Measurements from ENCODE around the gene RNF166. TPM values are rescaled to one million over a fixed set of nuclear protein-coding genes. Genes with fewer than 3 reads are reported as not detected.

The RNF166 gene
- total RNA-seq, 1 experiment from 2014 or later = 46.2 TPM

DNA sequence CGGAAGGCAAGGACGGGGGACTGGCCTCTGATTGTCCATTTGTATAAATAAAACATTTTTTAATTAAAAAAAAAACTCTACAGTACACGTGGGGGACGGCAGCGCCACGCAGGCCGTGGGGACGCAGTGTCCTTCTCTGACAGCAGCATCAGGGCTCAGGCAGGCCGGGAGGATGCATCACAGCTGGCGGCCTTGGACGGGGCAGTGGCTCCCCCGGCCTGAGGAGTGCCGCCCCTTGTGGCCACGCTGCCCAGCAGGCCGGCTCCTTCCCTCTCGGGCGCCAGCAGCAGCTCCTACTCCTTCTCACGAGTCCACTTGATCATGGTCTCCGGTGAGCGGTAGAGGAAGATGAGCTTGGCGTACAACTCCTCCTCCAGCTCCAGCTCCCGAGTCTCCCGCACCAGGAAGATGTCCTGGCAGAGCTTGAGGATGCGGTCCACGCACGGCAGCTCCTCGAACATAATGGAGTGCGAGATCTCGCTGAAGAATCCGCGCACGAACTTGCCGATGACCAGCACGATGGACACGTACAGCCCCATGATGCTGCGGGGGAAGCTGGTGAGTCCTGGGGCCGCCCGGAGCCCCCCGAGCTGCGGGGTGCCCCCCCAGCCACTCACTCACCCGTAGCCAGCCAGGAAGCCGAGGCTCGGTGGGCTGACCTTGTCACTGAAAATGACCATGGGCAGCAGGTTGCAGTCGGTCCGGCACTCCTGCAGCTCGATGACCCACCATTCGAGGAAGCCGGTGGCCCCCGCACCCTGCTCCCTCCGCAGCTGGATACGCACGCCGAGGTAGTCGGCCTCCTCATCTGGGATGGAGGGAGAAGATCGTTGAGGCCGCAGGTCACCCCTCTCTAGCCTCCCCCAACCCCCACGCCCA lies 9.3 kb upstream of the RNF166 start:
- Mint-ChIP-seq H3K9me3 (no peaks in the 10 kb centered on the region), H3K27me3 (ENCODE audit: low read depth) (no peaks in the 10 kb centered on the region), H3K4me1 (no peaks in the 10 kb centered on the region), H3K27ac (no peak overlapping the region), H3K36me3 (peaks cover 12% of the 10 kb centered on the region), H3K4me3 (no peak overlapping the region)
- ChIA-PET CTCF (interaction anchor here (5.2 kb wide), 1 partner anchor 22 kb away, joined by 41 read pairs; no protein-coding TSS in a partner anchor), POLR2A (interaction anchor here (0.7 kb wide), 1 partner anchor 746 kb away, joined by 4 read pairs; no protein-coding TSS in a partner anchor)
- DNase-seq (ENCODE audit: low spot score) = no peak
- no peak for TF ChIP-seq ATF1 (CRISPR knock-in tag; IDR thresholded peaks at IDR 0.05)
- no peak for TF ChIP-seq FOXK1 (CRISPR knock-in tag; IDR thresholded peaks at IDR 0.05)
- no peak for ATAC-seq

DNA sequence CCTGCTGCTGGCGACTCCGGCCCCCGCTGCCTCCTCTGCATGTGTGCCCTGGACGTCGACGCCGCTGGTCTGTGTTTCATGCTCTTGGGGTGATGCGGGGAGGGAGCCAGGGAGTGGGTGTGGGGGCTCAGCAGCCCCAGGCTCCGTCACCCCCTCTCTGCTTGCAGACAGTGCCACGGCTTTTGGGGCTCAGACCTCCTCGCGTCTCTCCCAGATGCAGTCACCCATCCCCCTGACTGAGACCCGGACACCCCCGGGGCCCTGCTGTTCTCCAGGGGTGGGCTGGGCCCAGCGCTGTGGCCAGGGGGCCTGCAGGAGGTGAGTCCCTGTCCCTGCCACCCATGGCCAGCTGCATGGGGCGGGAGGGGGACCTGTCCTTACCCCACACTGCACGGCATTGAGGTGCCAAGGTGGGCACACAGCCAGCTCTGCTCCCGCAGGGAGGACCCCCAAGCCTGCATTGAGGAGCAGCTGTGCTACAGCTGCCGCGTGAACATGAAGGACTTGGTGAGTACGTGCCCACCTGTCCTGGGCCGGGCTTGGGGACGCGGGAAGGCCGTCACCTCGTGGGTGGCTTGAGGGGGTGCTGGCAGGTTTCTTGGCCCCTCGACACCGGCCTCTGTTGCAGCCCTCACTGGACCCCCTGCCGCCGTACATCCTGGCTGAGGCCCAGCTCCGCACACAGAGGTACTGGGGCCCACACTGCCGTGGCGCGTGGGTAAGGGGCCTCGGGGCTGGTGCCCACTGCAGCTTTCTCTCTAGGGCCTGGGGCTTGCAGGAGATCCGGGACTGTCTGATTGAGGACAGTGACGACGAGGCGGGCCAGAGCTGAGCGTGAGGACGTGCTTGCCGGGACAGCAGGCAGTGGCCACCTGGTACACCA lies 8.5 kb upstream of the RNF166 start:
- no peak overlapping the region for H3K4me3 Mint-ChIP-seq
- no peaks in the 10 kb centered on the region for H3K27me3 Mint-ChIP-seq (ENCODE audit: low read depth)
- H3K27ac Mint-ChIP-seq = no peak overlapping the region
- CTCF ChIA-PET = interaction anchor here (5.2 kb wide), 1 partner anchor 23 kb away, joined by 41 read pairs; no protein-coding TSS in a partner anchor
- no peak for ATAC-seq
- no peaks in the 10 kb centered on the region for H3K9me3 Mint-ChIP-seq
- POLR2A ChIA-PET = interaction anchor here (0.7 kb wide), 1 partner anchor 745 kb away, joined by 4 read pairs; no protein-coding TSS in a partner anchor
- no peak for TF ChIP-seq GABPB1 (CRISPR knock-in tag; IDR thresholded peaks at IDR 0.05)
- TF ChIP-seq, protein P1, sequence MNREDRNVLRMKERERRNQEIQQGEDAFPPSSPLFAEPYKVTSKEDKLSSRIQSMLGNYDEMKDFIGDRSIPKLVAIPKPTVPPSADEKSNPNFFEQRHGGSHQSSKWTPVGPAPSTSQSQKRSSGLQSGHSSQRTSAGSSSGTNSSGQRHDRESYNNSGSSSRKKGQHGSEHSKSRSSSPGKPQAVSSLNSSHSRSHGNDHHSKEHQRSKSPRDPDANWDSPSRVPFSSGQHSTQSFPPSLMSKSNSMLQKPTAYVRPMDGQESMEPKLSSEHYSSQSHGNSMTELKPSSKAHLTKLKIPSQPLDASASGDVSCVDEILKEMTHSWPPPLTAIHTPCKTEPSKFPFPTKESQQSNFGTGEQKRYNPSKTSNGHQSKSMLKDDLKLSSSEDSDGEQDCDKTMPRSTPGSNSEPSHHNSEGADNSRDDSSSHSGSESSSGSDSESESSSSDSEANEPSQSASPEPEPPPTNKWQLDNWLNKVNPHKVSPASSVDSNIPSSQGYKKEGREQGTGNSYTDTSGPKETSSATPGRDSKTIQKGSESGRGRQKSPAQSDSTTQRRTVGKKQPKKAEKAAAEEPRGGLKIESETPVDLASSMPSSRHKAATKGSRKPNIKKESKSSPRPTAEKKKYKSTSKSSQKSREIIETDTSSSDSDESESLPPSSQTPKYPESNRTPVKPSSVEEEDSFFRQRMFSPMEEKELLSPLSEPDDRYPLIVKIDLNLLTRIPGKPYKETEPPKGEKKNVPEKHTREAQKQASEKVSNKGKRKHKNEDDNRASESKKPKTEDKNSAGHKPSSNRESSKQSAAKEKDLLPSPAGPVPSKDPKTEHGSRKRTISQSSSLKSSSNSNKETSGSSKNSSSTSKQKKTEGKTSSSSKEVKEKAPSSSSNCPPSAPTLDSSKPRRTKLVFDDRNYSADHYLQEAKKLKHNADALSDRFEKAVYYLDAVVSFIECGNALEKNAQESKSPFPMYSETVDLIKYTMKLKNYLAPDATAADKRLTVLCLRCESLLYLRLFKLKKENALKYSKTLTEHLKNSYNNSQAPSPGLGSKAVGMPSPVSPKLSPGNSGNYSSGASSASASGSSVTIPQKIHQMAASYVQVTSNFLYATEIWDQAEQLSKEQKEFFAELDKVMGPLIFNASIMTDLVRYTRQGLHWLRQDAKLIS (CRISPR knock-in tag; IDR thresholded peaks at IDR 0.05; ENCODE audit: borderline replicate concordance) = no peak
- TF ChIP-seq CREB1 (CRISPR knock-in tag; IDR thresholded peaks at IDR 0.05) = no peak
- H3K4me1 Mint-ChIP-seq = no peaks in the 10 kb centered on the region
- H3K36me3 Mint-ChIP-seq = peaks cover 8% of the 10 kb centered on the region
- DNase-seq (ENCODE audit: low spot score) = no peak

DNA sequence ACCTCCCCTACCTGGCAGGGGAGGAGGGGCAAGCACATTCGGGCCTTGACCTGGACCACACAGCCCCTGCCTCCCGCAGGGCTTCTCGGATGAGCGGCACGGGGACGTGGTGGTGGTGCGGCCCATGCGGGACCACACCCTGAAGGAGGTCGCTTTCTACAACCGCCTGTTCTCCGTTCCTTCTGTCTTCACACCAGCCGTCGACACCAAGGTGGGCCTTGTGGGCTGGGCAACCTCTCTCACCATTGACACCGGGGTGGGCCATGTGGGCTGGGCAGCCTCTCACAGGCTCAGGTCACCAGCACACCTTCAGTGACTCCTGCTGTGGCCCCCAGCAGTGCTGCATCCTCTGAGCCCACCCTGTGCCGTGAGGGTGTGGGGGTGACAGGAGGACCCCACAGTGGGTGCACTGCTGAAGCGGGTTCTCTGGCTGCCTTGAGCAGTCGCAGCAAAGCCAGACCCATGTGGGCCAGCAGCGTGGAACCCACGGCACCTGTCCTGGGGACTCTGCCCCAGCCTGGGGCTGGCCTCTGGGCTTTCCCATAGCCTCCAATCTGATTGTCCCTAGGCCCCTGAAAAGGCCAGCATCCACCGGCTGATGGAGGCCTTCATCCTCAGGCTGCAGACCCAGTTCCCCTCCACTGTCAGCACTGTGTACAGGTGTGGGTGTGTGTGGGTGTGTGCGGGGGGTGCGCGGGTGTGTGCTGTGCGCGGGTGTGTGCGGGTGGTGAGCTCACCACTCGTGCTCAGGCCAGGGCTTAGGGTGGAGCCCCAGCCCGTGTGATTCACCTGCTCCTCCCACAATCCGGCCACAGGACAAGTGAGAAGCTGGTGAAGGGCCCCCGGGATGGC lies 7.6 kb upstream of the RNF166 start:
- CTCF ChIA-PET = interaction anchor here (1.3 to 5.2 kb wide), 2 partner anchors 24 to 30 kb away, joined by 4 to 41 read pairs; no protein-coding TSS in a partner anchor
- H3K36me3 Mint-ChIP-seq = peaks cover 6% of the 10 kb centered on the region
- TF ChIP-seq TCF7 (CRISPR knock-in tag; IDR thresholded peaks at IDR 0.05; ENCODE audit: low read depth) (no peak), TEAD4 (CRISPR knock-in tag; IDR thresholded peaks at IDR 0.05) (no peak), ZNF317 (CRISPR knock-in tag; IDR thresholded peaks at IDR 0.05; ENCODE audit: borderline replicate concordance, low read depth) (no peak), FOXK1 (CRISPR knock-in tag; IDR thresholded peaks at IDR 0.05) (no peak), CREB1 (CRISPR knock-in tag; IDR thresholded peaks at IDR 0.05) (no peak), FOXJ3 (CRISPR knock-in tag; IDR thresholded peaks at IDR 0.05; ENCODE audit: borderline replicate concordance) (no peak), ZNF263 (CRISPR knock-in tag; IDR thresholded peaks at IDR 0.05; ENCODE audit: low read depth) (no peak), NFATC4 (CRISPR knock-in tag; IDR thresholded peaks at IDR 0.05) (no peak), ZNF121 (CRISPR knock-in tag; IDR thresholded peaks at IDR 0.05) (no peak)
- TF ChIP-seq, protein P2, sequence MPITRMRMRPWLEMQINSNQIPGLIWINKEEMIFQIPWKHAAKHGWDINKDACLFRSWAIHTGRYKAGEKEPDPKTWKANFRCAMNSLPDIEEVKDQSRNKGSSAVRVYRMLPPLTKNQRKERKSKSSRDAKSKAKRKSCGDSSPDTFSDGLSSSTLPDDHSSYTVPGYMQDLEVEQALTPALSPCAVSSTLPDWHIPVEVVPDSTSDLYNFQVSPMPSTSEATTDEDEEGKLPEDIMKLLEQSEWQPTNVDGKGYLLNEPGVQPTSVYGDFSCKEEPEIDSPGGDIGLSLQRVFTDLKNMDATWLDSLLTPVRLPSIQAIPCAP (CRISPR knock-in tag; IDR thresholded peaks at IDR 0.05) = no peak
- TF ChIP-seq, protein P3, sequence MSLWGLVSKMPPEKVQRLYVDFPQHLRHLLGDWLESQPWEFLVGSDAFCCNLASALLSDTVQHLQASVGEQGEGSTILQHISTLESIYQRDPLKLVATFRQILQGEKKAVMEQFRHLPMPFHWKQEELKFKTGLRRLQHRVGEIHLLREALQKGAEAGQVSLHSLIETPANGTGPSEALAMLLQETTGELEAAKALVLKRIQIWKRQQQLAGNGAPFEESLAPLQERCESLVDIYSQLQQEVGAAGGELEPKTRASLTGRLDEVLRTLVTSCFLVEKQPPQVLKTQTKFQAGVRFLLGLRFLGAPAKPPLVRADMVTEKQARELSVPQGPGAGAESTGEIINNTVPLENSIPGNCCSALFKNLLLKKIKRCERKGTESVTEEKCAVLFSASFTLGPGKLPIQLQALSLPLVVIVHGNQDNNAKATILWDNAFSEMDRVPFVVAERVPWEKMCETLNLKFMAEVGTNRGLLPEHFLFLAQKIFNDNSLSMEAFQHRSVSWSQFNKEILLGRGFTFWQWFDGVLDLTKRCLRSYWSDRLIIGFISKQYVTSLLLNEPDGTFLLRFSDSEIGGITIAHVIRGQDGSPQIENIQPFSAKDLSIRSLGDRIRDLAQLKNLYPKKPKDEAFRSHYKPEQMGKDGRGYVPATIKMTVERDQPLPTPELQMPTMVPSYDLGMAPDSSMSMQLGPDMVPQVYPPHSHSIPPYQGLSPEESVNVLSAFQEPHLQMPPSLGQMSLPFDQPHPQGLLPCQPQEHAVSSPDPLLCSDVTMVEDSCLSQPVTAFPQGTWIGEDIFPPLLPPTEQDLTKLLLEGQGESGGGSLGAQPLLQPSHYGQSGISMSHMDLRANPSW (CRISPR knock-in tag; conservative IDR thresholded peaks at IDR 0.05; ENCODE audit: low read depth) = no peak
- TF ChIP-seq, protein P4, sequence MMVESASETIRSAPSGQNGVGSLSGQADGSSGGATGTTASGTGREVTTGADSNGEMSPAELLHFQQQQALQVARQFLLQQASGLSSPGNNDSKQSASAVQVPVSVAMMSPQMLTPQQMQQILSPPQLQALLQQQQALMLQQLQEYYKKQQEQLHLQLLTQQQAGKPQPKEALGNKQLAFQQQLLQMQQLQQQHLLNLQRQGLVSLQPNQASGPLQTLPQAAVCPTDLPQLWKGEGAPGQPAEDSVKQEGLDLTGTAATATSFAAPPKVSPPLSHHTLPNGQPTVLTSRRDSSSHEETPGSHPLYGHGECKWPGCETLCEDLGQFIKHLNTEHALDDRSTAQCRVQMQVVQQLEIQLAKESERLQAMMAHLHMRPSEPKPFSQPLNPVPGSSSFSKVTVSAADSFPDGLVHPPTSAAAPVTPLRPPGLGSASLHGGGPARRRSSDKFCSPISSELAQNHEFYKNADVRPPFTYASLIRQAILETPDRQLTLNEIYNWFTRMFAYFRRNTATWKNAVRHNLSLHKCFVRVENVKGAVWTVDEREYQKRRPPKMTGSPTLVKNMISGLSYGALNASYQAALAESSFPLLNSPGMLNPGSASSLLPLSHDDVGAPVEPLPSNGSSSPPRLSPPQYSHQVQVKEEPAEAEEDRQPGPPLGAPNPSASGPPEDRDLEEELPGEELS (CRISPR knock-in tag; IDR thresholded peaks at IDR 0.05) = no peak

More for the DNA sequence above, 7.6 kb upstream of the RNF166 start:
- POLR2A ChIA-PET = no interaction called here
- DNase-seq (ENCODE audit: low spot score) (no peak), ATAC-seq (no peak)
- no peak overlapping the region for H3K4me3 Mint-ChIP-seq
- no peaks in the 10 kb centered on the region for H3K4me1 Mint-ChIP-seq
- H3K27me3 Mint-ChIP-seq (ENCODE audit: low read depth) = no peaks in the 10 kb centered on the region
- no peak overlapping the region; the same call in 1 of the 2 replicates for H3K27ac Mint-ChIP-seq
- no peaks in the 10 kb centered on the region for H3K9me3 Mint-ChIP-seq

Data from WTC11 (cell line).